ENCODE results near the gene KRTAP4-16.
"Not testable (repeated sequence)": the region's sequence is repeated elsewhere in the genome, so short reads cannot be mapped to it uniquely, and the experiment has no call there.

DNA sequence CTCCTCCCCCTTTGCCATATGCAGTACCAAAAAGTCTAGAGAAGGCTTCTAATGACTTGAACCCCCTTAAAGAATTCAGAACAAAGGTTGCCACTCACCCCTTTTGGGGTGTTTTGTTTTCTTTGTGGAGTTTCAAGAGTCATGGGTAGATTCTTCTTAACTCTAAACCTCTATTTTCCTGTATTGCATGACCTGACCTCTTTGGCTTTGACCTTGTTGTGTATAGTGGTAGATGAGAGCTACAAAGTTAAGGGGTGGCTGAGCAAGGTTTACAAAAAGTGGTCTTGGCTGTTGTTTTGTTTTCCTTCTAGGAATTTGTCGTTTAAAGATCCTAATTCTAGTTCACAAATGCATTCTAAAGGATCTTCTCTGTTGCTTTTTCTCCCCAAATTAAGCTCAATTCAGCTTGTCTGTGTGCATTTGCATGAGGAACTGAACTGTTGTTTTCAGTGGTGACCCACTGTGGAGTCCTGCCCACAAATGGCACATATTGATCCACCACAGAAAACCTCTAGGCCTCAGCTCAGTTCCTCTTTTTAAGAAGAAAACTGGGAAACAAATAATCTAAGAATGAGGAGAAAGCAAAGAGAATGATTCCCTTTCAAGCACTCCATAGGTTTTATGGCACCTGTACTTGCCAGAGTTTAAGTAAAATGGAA, 6.8 kb upstream of the KRTAP4-16 start:
- TF ChIP-seq, protein P1, sequence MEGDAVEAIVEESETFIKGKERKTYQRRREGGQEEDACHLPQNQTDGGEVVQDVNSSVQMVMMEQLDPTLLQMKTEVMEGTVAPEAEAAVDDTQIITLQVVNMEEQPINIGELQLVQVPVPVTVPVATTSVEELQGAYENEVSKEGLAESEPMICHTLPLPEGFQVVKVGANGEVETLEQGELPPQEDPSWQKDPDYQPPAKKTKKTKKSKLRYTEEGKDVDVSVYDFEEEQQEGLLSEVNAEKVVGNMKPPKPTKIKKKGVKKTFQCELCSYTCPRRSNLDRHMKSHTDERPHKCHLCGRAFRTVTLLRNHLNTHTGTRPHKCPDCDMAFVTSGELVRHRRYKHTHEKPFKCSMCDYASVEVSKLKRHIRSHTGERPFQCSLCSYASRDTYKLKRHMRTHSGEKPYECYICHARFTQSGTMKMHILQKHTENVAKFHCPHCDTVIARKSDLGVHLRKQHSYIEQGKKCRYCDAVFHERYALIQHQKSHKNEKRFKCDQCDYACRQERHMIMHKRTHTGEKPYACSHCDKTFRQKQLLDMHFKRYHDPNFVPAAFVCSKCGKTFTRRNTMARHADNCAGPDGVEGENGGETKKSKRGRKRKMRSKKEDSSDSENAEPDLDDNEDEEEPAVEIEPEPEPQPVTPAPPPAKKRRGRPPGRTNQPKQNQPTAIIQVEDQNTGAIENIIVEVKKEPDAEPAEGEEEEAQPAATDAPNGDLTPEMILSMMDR (conservative IDR thresholded peaks at IDR 0.05) = not testable (repeated sequence)
- TF ChIP-seq ZFX (IDR thresholded peaks at IDR 0.05) = not testable (repeated sequence)
